Thymus (tissue), 11 donors: ENCODE data around the gene ANKRD22. TPM values are rescaled to one million over a fixed set of nuclear protein-coding genes. Genes with fewer than 3 reads are reported as not detected.

ENCODE experiments used
- DNase-seq, 9 donors: peaks; one replicate each; pipeline ENCODE4 v3.0.0-alpha.2; 2013; ENCODE audit warnings: low spot score in 9 of 9, low read depth in 6 of 9, missing footprints in 1 of 9
- H3K27ac ChIP-seq, 2 donors: one replicate each; pipeline ENCODE4 v1.5.1; 2013; ENCODE audit warnings: control low read depth in 1 of 2, low read depth in 1 of 2, low read length in 1 of 2, mild to moderate bottlenecking in 1 of 2, moderate library complexity in 1 of 2
- H3K27me3 ChIP-seq, 2 donors: one replicate each; pipeline ENCODE4 v1.5.1; 2013; ENCODE audit warnings: low read length in 1 of 2; ENCODE audit not compliant: control insufficient read depth in 2 of 2, insufficient read depth in 1 of 2
- H3K36me3 ChIP-seq, 2 donors: one replicate each; pipeline ENCODE4 v1.5.1; 2013; ENCODE audit warnings: low read length in 1 of 2, mild to moderate bottlenecking in 1 of 2, moderate library complexity in 1 of 2; ENCODE audit not compliant: control insufficient read depth in 2 of 2, insufficient read depth in 2 of 2
- H3K4me1 ChIP-seq, 2 donors: one replicate each; pipeline ENCODE4 v1.5.1; 2013; ENCODE audit warnings: low read length in 2 of 2; ENCODE audit not compliant: control insufficient read depth in 2 of 2, insufficient read depth in 2 of 2
- H3K4me3 ChIP-seq, 2 donors: one replicate each; pipeline ENCODE4 v1.5.1; 2013; ENCODE audit warnings: low read length in 2 of 2, control low read depth in 1 of 2, mild to moderate bottlenecking in 1 of 2
- H3K9me3 ChIP-seq, 2 donors: one replicate each; pipeline ENCODE4 v1.5.1; 2013; ENCODE audit warnings: low read length in 1 of 2, mild to moderate bottlenecking in 1 of 2; ENCODE audit not compliant: control insufficient read depth in 2 of 2, insufficient read depth in 1 of 2
- WGBS: extraction: QIAGEN DNeasy Blood & Tissue Kit; methylation state at CpG from one replicate; pipeline ENCODE4 v1.1.7; 2013; 5-methylcytosine and 5-hydroxymethylcytosine counted together
- polyA plus RNA-seq: library from polyadenylated mRNA; stranded (reverse); fragments of 200-250 nt; gene quantifications from one replicate; pipeline ENCODE4 v1.2.3, GENCODE V29; 2013
- total RNA-seq: library from RNA; stranded (reverse); fragments of 120-200 nt; gene quantifications from one replicate; pipeline ENCODE4 v1.2.4, GENCODE V29; 2013
- donor health status: healthy.

The ANKRD22 gene
- total and polyA plus RNA-seq, 2 donors: 11.6 to 15.5 TPM

DNA sequence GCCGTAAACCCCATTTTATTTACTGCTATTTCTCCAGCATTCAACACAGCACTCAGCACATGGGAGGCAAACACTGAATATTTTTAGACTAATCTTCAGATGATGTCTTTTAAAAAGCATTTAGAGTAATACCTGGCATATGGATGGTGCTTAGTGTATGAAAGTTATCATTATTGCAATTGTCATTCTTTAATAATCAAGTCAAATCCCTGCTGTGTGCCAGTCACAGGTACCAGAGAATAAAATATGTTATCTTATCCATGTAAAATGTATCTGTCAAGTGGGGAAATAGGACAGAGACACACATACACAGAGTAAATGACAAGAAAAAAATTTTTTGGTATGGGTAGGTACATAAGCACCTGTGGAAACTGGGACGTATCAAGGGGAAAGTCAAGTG, 18.5 kb downstream of the ANKRD22 start:
- Histone ChIP-seq H3K4me1 (peaks cover 2 to 18% of the 10 kb centered on the region in 2 donors), H3K27ac (no peak overlapping the region)
- no peak for DNase-seq

DNA sequence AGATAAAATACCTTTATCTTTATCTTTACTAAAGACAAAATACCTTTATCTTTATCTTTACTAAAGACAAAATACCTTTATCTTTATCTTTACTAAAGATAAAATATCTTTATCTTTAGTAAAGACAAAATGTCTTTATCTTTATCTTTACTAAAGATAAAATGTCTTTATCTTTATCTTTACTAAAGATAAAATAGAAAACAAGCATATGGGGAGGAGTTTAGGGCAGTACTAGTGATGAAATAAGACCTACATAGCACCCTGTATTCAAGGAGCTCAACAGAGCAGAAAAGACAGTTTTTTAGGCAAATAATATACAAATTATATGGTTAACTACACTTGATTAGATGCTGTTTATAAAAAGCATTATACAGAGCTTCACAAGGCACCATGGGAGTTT, 19.3 kb downstream of the ANKRD22 start:
- Histone ChIP-seq H3K27me3 (no peaks in the 10 kb centered on the region), H3K9me3 (no peaks in the 10 kb centered on the region), H3K4me3 (no peak overlapping the region), H3K36me3 (no peaks in the 10 kb centered on the region), H3K4me1 (peaks cover 2 to 18% of the 10 kb centered on the region in 2 donors), H3K27ac (no peak overlapping the region)
- DNase-seq: no peak

More for the DNA sequence above, 18.5 kb downstream of the ANKRD22 start:
- no peaks in the 10 kb centered on the region for H3K27me3 ChIP-seq
- H3K4me3 ChIP-seq: no peak overlapping the region
- 96% methylated on average over 2 of the region's 2 CpGs for WGBS
- H3K9me3 ChIP-seq: no peaks in the 10 kb centered on the region
- H3K36me3 ChIP-seq: no peaks in the 10 kb centered on the region

DNA sequence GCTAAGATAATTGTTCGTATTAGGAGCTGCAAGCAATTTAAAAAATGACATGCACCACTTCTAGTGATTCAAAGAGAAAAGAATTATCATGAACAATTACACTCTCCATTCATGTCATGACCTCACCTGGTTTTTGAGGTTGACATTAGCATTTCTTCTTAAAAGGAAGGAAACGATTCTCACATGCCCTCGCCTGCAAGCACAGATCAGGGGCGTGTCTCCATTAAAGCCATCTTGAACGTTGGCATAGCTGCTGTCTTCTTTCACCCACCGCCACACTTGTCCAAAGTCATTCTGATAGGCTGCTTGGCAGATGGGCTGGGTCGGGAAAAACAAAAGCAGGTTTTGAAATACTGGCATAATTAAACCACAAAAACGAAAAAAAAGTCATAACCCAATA, 19.9 kb downstream of the ANKRD22 start:
- Histone ChIP-seq H3K27me3 (no peaks in the 10 kb centered on the region), H3K4me3 (no peak overlapping the region), H3K9me3 (no peaks in the 10 kb centered on the region), H3K27ac (no peak overlapping the region), H3K4me1 (peaks cover 2 to 21% of the 10 kb centered on the region in 2 donors), H3K36me3 (no peaks in the 10 kb centered on the region)
- WGBS: 72% methylated on average over 8 of the region's 8 CpGs
- peak in 2 of 9 donors; percentile 38 to 63 for DNase-seq

DNA sequence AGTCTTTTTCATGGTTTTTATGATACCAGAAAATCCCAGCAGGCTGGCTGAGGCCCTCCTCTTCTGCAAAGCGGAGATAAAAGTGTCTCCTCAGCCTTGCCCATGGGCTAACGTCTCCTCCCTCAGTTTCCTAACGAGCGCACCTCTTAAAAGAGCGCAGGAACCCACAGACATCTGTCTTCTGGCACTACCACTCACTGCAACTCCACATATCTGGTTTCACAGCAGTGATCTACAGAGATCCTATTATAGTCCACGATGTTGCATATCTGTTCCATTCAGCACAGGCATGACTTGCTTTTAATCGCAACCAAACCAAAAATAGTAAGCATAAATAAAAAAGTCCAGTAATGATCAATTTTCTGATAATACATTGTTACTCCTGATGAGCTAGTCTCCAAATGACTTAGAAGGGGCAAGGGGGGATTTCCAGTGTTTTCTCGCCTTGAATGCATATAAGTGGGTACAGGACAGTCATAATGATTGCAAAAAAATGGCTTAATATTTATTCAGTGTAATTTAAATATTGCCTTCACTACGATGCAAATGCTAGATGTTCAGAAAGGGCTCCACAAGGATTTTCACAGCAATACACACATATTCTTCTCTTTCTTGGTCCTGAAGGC, 20.9 kb downstream of the ANKRD22 start:
- Histone ChIP-seq H3K36me3 (no peaks in the 10 kb centered on the region), H3K27ac (peak overlapping the region in 1 of 2 donors; percentile 20), H3K27me3 (no peaks in the 10 kb centered on the region), H3K4me1 (peaks cover 2 to 31% of the 10 kb centered on the region in 2 donors), H3K4me3 (no peak overlapping the region), H3K9me3 (no peaks in the 10 kb centered on the region)
- DNase-seq: peak in 2 of 9 donors; percentile 44 to 59
- WGBS: 46% methylated on average over 9 of the region's 9 CpGs

DNA sequence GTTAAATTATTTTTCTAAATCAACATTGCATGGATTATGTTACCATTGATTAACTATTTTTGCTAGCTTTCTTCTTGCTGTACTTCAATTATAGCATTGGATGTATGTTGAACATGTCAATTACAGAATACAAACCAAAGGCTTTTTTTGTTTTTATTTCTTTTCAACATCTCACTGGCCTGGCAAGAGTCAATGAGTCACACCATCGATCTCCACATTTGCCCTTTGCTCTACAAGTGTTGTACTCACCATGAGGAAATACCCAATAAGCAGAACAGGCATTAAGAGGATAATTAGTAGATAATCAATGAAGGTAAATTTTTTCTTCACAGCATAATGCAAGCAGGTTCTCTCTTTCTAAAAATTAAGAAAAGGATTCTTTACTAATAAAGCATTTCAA, 23.3 kb downstream of the ANKRD22 start:
- Histone ChIP-seq H3K27me3 (no peaks in the 10 kb centered on the region), H3K27ac (no peak overlapping the region), H3K9me3 (no peaks in the 10 kb centered on the region), H3K4me3 (no peak overlapping the region), H3K36me3 (no peaks in the 10 kb centered on the region), H3K4me1 (peaks cover 5 to 36% of the 10 kb centered on the region in 2 donors)
- WGBS: 95% methylated on average over 1 of the region's 1 CpG
- DNase-seq: no peak

DNA sequence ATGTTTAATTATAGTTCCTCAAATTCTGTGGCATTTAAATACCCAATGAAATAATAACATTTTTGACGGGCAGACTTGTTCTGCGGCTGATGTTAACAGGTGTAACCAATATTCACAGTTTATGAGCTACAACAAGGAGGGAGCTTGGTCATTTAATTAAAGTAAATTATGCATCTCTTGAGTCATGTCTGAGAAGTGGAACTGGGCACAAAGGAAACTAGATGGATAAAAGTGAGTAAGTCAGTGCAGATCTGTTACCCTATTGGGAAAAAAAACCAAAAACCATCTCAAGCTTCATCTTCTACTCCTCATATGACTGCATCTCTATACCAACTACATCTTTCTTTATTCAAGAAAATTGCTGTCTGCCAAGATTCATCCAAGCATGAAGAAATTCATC, 24.0 kb downstream of the ANKRD22 start:
- no peak overlapping the region for H3K27ac ChIP-seq
- H3K36me3 ChIP-seq: no peaks in the 10 kb centered on the region
- H3K4me1 ChIP-seq: peaks cover 5 to 36% of the 10 kb centered on the region in 2 donors
- DNase-seq: no peak
- no peak overlapping the region for H3K4me3 ChIP-seq
- no peaks in the 10 kb centered on the region for H3K27me3 ChIP-seq
- no peaks in the 10 kb centered on the region for H3K9me3 ChIP-seq
- WGBS: 97% methylated on average over 2 of the region's 2 CpGs

DNA sequence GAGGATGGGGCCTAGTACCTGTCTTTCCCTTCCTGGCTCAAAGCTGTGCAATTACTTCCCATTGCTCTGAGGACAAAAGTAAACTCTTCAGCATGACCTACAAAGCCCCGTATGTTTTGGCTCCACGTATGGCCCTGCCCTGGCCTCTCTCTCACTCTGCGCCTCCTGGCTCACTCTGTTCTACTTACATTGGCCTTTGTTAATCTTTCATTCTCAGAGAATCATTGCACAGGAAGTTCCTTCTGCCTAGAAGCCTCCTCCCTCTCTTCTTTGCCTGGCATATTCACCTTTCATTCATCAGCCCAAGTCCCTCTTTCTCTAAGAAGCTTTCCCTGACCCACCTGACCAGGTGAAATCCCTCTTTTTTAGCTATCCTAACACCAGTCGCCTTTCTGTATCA, 25.3 kb downstream of the ANKRD22 start:
- Histone ChIP-seq H3K9me3 (no peaks in the 10 kb centered on the region), H3K36me3 (no peaks in the 10 kb centered on the region), H3K4me1 (peaks cover 5 to 32% of the 10 kb centered on the region in 2 donors), H3K4me3 (no peak overlapping the region), H3K27me3 (no peaks in the 10 kb centered on the region), H3K27ac (peak overlapping the region; percentile 53 to 92)
- WGBS: 91% methylated on average over 4 of the region's 4 CpGs
- peak in 2 of 9 donors; percentile 31 to 56 for DNase-seq

DNA sequence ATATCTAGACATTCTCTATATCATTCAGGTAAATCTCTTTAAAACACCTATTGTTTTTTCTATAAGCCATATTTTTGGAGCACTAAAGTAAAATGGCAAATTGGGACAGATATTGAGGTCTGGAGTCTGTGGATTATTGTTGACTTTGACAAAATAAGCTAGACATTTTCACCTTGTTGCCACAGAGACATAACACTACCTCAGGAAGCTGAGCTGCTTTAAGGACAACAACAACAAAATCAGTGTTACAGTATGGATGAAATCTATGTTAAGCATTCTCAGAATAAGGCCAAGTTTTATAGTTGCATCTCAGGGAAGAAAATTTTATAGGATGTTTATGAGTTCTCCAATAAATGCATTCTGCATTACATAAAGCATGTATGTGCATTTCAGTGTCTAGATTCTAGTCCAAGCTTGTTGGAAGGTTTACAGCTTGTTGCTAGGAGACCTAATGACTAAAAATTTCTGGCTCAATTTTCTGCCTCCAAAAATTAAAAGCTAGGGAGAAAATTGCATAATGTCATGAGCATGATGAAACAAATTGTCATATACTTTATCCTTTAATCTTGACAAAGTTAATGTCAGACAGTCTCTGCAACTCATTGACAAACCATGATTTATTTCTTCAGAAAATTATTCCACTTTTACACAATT, 30.8 kb downstream of the ANKRD22 start:
- DNase-seq: no peak

DNA sequence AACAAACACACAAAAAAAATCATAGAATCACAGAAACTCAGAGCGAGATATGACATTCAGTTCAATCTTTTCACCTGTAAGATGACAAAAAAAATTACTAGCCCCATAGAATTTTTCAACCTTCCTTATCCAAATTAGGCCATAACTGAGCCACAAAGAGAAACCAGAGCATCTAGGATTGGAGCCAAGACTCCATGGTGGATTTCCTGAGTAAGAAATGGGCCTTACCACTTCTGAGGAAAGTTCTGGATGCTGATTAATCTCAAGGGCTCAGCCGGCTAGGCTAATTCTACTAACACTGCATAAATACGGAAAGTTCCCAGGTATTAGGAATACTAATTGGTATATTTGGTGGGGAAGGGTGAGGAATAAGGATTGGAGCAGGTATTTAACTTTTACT, 32.4 kb downstream of the ANKRD22 start:
- peaks cover 0 to 4% of the 10 kb centered on the region in 2 donors for H3K4me1 ChIP-seq
- no peak overlapping the region for H3K4me3 ChIP-seq
- no peaks in the 10 kb centered on the region for H3K36me3 ChIP-seq
- H3K9me3 ChIP-seq: no peaks in the 10 kb centered on the region
- no peaks in the 10 kb centered on the region for H3K27me3 ChIP-seq
- WGBS: 94% methylated on average over 3 of the region's 3 CpGs
- DNase-seq: no peak
- no peak overlapping the region for H3K27ac ChIP-seq

More for the DNA sequence above, 30.8 kb downstream of the ANKRD22 start:
- Histone ChIP-seq H3K9me3 (no peaks in the 10 kb centered on the region), H3K36me3 (no peaks in the 10 kb centered on the region), H3K4me1 (peaks cover 3 to 13% of the 10 kb centered on the region in 2 donors), H3K27ac (no peak overlapping the region), H3K4me3 (no peak overlapping the region), H3K27me3 (no peaks in the 10 kb centered on the region)
